Esophagus muscularis mucosa (tissue), 3 donors: ENCODE data around the gene VWA5B1.

Experiments
- CTCF ChIP-seq, 3 experiments: fragments of 200-600 bp in 2 of 3; fragments of 450-650 bp in 1 of 3; sonication (generic) in 2 of 3; IDR thresholded peaks; one replicate each; pipeline ENCODE4 v1.5.1; 2017 to 2019; ENCODE audit warnings: antibody characterized with exemption in 3 of 3, mild to moderate bottlenecking in 2 of 3, moderate library complexity in 1 of 3
- POLR2AphosphoS5 ChIP-seq, 2 donors: sonication (generic); formaldehyde crosslinking; IDR thresholded peaks; one replicate each; pipeline ENCODE4 v1.6.1; 2017; ENCODE audit warnings: antibody characterized with exemption in 2 of 2

DNA sequence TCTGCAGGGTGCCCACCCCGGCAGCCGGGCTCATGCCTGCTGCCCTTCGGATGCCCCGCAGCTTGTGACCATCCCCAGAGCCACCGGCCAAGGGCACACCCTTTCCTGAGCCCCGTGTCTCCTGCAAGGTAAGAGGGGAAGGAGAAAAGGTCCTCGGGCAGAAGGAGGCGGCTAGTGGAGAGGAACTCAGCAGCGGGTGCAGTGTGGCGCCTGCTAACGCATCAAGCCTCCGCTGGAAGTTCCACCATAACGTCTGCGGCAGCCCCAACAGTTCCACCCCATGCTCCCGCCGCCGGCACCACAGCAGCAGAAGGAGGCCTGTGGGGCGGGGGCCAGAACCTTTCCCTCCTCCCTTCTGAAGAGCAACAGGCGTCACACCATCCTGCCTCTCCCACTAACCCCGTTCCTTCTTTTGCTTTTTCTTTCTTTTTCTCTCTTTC, 990 bp downstream of the VWA5B1 start:
- TF ChIP-seq CTCF (IDR thresholded peaks at IDR 0.05), result no peak
- no peak for TF ChIP-seq POLR2AphosphoS5 (IDR thresholded peaks at IDR 0.05)
